GM12878 (cell line): Measurements from ENCODE around the gene HSPE1. TPM values are rescaled to one million over a fixed set of nuclear protein-coding genes. Genes with fewer than 3 reads are reported as not detected.

Source experiments
- CBFB ChIP-seq: IDR thresholded peaks from 2 replicates; pipeline ENCODE4 v1.6.1; 2016; ENCODE audit warnings: antibody characterized with exemption, low read depth
- FOXM1 ChIP-seq: IDR thresholded peaks from 2 replicates; pipeline ENCODE4 v1.6.1; 2012; ENCODE audit warnings: low read depth, mild to moderate bottlenecking, inconsistent platforms, low read length, moderate library complexity
- HDAC2 ChIP-seq: fragments of 200-600 bp; sonication (generic); IDR thresholded peaks from 2 replicates; pipeline ENCODE4 v1.6.1; 2017
- IRF3 ChIP-seq: fragments of 450-650 bp; IDR thresholded peaks from 2 replicates; pipeline ENCODE4 v1.6.1; 2014; ENCODE audit warnings: mild to moderate bottlenecking
- MEF2A ChIP-seq: IDR thresholded peaks from 2 replicates; pipeline ENCODE4 v1.6.1; 2011; ENCODE audit warnings: low read depth, mild to moderate bottlenecking, low read length, moderate library complexity; ENCODE audit not compliant: insufficient read depth
- MTA2 ChIP-seq: fragments of 450-650 bp; IDR thresholded peaks from 2 replicates; pipeline ENCODE4 v1.6.1; 2016; ENCODE audit warnings: low read depth, mild to moderate bottlenecking, moderate library complexity
- NKRF ChIP-seq: fragments of 450-650 bp; conservative IDR thresholded peaks from 2 replicates; pipeline ENCODE4 v1.6.1; 2017; ENCODE audit warnings: mild to moderate bottlenecking, moderate library complexity
- PBX3 ChIP-seq: IDR thresholded peaks from 2 replicates; pipeline ENCODE4 v1.6.1; 2011; ENCODE audit warnings: mild to moderate bottlenecking, low read depth, low read length, moderate library complexity; ENCODE audit not compliant: insufficient replicate concordance
- PKNOX1 ChIP-seq: fragments of 450-650 bp; IDR thresholded peaks from 2 replicates; pipeline ENCODE4 v1.6.1; 2016; ENCODE audit warnings: mild to moderate bottlenecking
- RAD21 ChIP-seq: IDR thresholded peaks from 2 replicates; pipeline ENCODE4 v1.6.1; 2011; ENCODE audit warnings: mild to moderate bottlenecking, low read depth, low read length, moderate library complexity; ENCODE audit not compliant: insufficient read depth
- RELA ChIP-seq: fragments of 450-650 bp; IDR thresholded peaks from 2 replicates; pipeline ENCODE4 v1.8.0; 2014; ENCODE audit warnings: borderline replicate concordance; ENCODE audit not compliant: partially characterized antibody
- SKIL ChIP-seq: fragments of 450-650 bp; IDR thresholded peaks from 2 replicates; pipeline ENCODE4 v1.6.1; 2017; ENCODE audit warnings: mild to moderate bottlenecking, low read depth, inconsistent platforms; ENCODE audit not compliant: poor library complexity, severe bottlenecking
- TAF1 ChIP-seq: IDR thresholded peaks from 2 replicates; pipeline ENCODE4 v1.6.1; 2011; ENCODE audit warnings: mild to moderate bottlenecking, low read depth, low read length, borderline replicate concordance
- TCF3 ChIP-seq: IDR thresholded peaks from 2 replicates; pipeline ENCODE4 v1.6.1; 2012; ENCODE audit warnings: low read depth, mild to moderate bottlenecking, low read length, borderline replicate concordance; ENCODE audit not compliant: insufficient read depth
- ZBED1 ChIP-seq: IDR thresholded peaks from 2 replicates; pipeline ENCODE4 v1.6.1; 2016; ENCODE audit warnings: borderline replicate concordance
- ZNF207 ChIP-seq: fragments of 450-650 bp; IDR thresholded peaks from 2 replicates; pipeline ENCODE4 v1.6.1; 2014; ENCODE audit warnings: antibody characterized with exemption, mild to moderate bottlenecking, borderline replicate concordance
- ZNF217 ChIP-seq: fragments of 450-650 bp; IDR thresholded peaks from 2 replicates; pipeline ENCODE4 v1.6.1; 2017; ENCODE audit warnings: antibody characterized with exemption, mild to moderate bottlenecking
- polyA plus RNA-seq, 11 experiments: library from polyadenylated mRNA; depleted of rRNA in 4 of 11; unstranded in 6 of 11; stranded (reverse) in 5 of 11; fragments of >200 nt; fragmentation: Nextera tagmentation in 4 of 11; fragmentation: Illumina TruSeq in 1 of 11; extraction: Ambion mirVana in 4 of 11; extraction: Trizol in 1 of 11; gene quantifications; 1 replicate in 1 of 11; 2 replicates in 10 of 11; pipeline versions ENCODE4 v1.2.1 to v1.2.3, GENCODE V29; 2011 to 2016; ENCODE audit warnings: inconsistent platforms in 2 of 11, missing spikeins in 2 of 11, low read depth in 1 of 11
- total RNA-seq, 4 experiments: library from RNA; depleted of rRNA in 3 of 4; stranded (reverse); fragments of >200 nt in 3 of 4; fragmentation: Illumina TruSeq in 1 of 4; extraction: Trizol in 1 of 4; gene quantifications; 2 replicates each; pipeline versions ENCODE4 v1.2.1 to v1.2.3, GENCODE V29; 2013 to 2021

HSPE1 gene
- total and polyA plus RNA-seq, 10 of the 15 experiments (the other 5 are each of a cell fraction or from before 2014, with no cell fraction given): 180 to 1,096 (median 505) TPM

GRCh38 chr2:197499594-197500502 is at the start of gene HSPE1, which contains the start of gene HSPD1 (continued):
- TF ChIP-seq IRF3: 0 out of 2 replicates have a peak, but pooled peaks have one; percentile 15
- TF ChIP-seq PBX3: peak; percentile 22
- TF ChIP-seq ZNF217: peak; percentile 78; the same call in 1 of the 2 replicates
- no peak for TF ChIP-seq FOXM1
- peak; percentile 97 for TF ChIP-seq SKIL
- peak; percentile 38 for TF ChIP-seq CBFB
- TF ChIP-seq TCF3: peak; percentile 54; the same call in 1 of the 2 replicates
- TF ChIP-seq PKNOX1: peak; percentile 71
- TF ChIP-seq RAD21: no peak
- TF ChIP-seq RELA: peak; percentile 84
- no peak for TF ChIP-seq HDAC2
- peak; percentile 96 for TF ChIP-seq TAF1
- TF ChIP-seq ZNF207: peak; percentile 84; the same call in 1 of the 2 replicates
- peak; percentile 49; the same call in 1 of the 2 replicates for TF ChIP-seq MEF2A
- peak; percentile 92 for TF ChIP-seq NKRF
- TF ChIP-seq MTA2: peak; percentile 76
- peak; percentile 82; the same call in 1 of the 2 replicates for TF ChIP-seq ZBED1
